Activated CD4-positive, alpha-beta T cell treated with anti-CD3 and anti-CD28 coated beads, Interleukin-2, amount 10 ng/mL, durations not matched to agents 7 days and 5 days (primary cell): ENCODE data around the gene PCDH19. TPM values are rescaled to one million over a fixed set of nuclear protein-coding genes. Genes with fewer than 3 reads are reported as not detected.
A peak's percentile ranks its signal among the peaks of the same experiment; 100 is the strongest.
"Not testable (repeated sequence)": the region's sequence is repeated elsewhere in the genome, so short reads cannot be mapped to it uniquely, and the experiment has no call there.

Experiments used
- CTCF ChIA-PET: fragments of 350-600 bp; sonication (Branson Sonifier 250); formaldehyde crosslinking; loops from one replicate; lab custom pipeline; 2021; ENCODE audit warnings: antibody characterized with exemption; lab: Charles Lee
- POLR2A ChIA-PET: fragments of 350-600 bp; sonication (Branson Sonifier 250); formaldehyde crosslinking; loops from one replicate; lab custom pipeline; 2021; ENCODE audit warnings: antibody characterized with exemption; lab: Charles Lee
- DNase-seq: peaks from one replicate; pipeline ENCODE4 v3.0.0-alpha.2; 2020
- H3K27ac Mint-ChIP-seq: one replicate; pipeline ENCODE4 v1.8.0; 2021; ENCODE audit warnings: mild to moderate bottlenecking, moderate library complexity, mixed read lengths
- H3K27me3 Mint-ChIP-seq: one replicate; pipeline ENCODE4 v1.8.0; 2021; ENCODE audit warnings: mixed read lengths
- H3K36me3 Mint-ChIP-seq: one replicate; pipeline ENCODE4 v1.8.0; 2021; ENCODE audit warnings: low read depth, mixed read lengths
- H3K4me1 Mint-ChIP-seq: one replicate; pipeline ENCODE4 v1.8.0; 2021; ENCODE audit warnings: mixed read lengths
- H3K4me3 Mint-ChIP-seq: one replicate; pipeline ENCODE4 v1.8.0; 2021; ENCODE audit warnings: mild to moderate bottlenecking, moderate library complexity, mixed read lengths
- H3K9me3 Mint-ChIP-seq: one replicate; pipeline ENCODE4 v1.8.0; 2021; ENCODE audit warnings: mixed read lengths
- total RNA-seq, 2 experiments: library from RNA; stranded (reverse); gene quantifications; one replicate each; pipeline ENCODE4 v1.2.3, GENCODE V29; 2021

Gene PCDH19
- not detected for total RNA-seq

- DNase-seq, result peak; percentile 5
Observed at GRCh38 chrX:100409610-100410590, at the start of gene PCDH19. Gene PCDH19 (minus strand): TSS chrX:100410273. CDS start chrX:100408597, 1,676 bp downstream.

GRCh38 chrX:100449696-100450608, 39.9 kb upstream of the PCDH19 start:
- ChIA-PET CTCF (no interaction called here), POLR2A (no interaction called here)
- DNase-seq, result no peak
- Mint-ChIP-seq H3K9me3 (no peaks in the 10 kb centered on the region), H3K4me1 (no peaks in the 10 kb centered on the region), H3K4me3 (no peak overlapping the region), H3K27ac (no peak overlapping the region), H3K27me3 (no peaks in the 10 kb centered on the region), H3K36me3 (no peaks in the 10 kb centered on the region)

More at GRCh38 chrX:100409610-100410590, at the start of gene PCDH19:
- H3K4me1 Mint-ChIP-seq, result peaks cover 4% of the 10 kb centered on the region
- CTCF ChIA-PET, result no interaction called here
- H3K27ac Mint-ChIP-seq, result peak within 1 kb of the TSS; percentile 50
- H3K36me3 Mint-ChIP-seq, result peaks cover 1% of the 10 kb centered on the region
- peaks cover 67% of the 10 kb centered on the region for H3K27me3 Mint-ChIP-seq
- no peaks in the 10 kb centered on the region for H3K9me3 Mint-ChIP-seq
- POLR2A ChIA-PET, result no interaction called here
- no peak within 1 kb of the TSS for H3K4me3 Mint-ChIP-seq

GRCh38 chrX:100447655-100448397, 37.8 kb upstream of the PCDH19 start:
- CTCF ChIA-PET, result interaction anchor here (0.8 kb wide), 1 partner anchor 9 kb away, joined by 3 read pairs; no protein-coding TSS in a partner anchor
- Mint-ChIP-seq H3K27ac (no peak overlapping the region), H3K27me3 (no peaks in the 10 kb centered on the region), H3K36me3 (no peaks in the 10 kb centered on the region), H3K4me1 (no peaks in the 10 kb centered on the region), H3K9me3 (no peaks in the 10 kb centered on the region), H3K4me3 (no peak overlapping the region)
- peak; percentile 6 for DNase-seq
- POLR2A ChIA-PET, result no interaction called here

GRCh38 chrX:100445593-100445992, 35.5 kb upstream of the PCDH19 start:
- Mint-ChIP-seq H3K36me3 (no peaks in the 10 kb centered on the region), H3K27ac (no peak overlapping the region), H3K9me3 (no peaks in the 10 kb centered on the region), H3K4me3 (no peak overlapping the region), H3K4me1 (no peaks in the 10 kb centered on the region), H3K27me3 (no peaks in the 10 kb centered on the region)
- DNase-seq, result no peak
- ChIA-PET CTCF (no interaction called here), POLR2A (no interaction called here)

DNA sequence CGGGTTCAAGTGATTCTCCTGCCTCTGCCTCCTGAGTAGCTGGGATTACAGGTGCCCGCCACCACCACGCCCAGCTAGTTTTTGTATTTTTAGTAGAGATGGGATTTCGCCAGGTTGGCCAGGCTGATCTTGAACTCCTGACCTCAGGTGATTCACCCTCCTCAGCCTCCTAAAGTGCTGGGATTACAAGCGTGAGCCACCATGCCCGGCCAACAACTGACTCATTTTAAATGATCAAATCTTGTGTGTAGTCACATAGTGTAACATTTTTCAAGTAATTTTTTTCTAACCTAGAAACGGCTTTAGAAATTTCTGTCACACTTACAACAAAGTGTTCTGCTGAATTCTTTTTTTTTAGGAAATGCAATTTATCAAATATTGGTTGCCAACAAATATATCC, 31.2 kb upstream of the PCDH19 start:
- H3K4me3 Mint-ChIP-seq, H3K27me3 Mint-ChIP-seq, CTCF ChIA-PET, H3K27ac Mint-ChIP-seq, POLR2A ChIA-PET, H3K36me3 Mint-ChIP-seq, H3K4me1 Mint-ChIP-seq, DNase-seq, H3K9me3 Mint-ChIP-seq: not testable (repeated sequence)

DNA sequence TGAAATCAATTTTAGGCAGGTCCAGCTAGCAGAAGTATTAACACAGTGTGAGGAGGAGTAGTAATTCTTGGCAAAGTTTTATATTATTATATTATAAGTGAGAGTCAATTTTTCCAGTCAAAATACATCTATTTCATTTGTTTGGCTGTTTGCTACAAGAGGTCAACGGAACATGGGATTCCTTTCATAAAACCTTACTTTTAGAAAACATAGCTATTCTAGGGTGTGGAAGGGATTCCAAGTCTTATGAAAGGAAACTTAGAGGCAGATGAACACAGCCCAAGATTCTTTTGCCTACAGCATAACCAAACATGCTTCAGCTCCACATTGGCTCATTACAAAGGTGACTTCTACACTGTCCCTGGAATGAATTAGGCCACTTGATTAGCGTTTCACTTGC, 29.9 kb upstream of the PCDH19 start:
- H3K27me3 Mint-ChIP-seq, result no peaks in the 10 kb centered on the region
- H3K4me3 Mint-ChIP-seq, result no peak overlapping the region
- no peak for DNase-seq
- CTCF ChIA-PET, result no interaction called here
- H3K27ac Mint-ChIP-seq, result no peak overlapping the region
- H3K4me1 Mint-ChIP-seq, result no peaks in the 10 kb centered on the region
- POLR2A ChIA-PET, result no interaction called here
- H3K36me3 Mint-ChIP-seq, result no peaks in the 10 kb centered on the region
- H3K9me3 Mint-ChIP-seq, result no peaks in the 10 kb centered on the region

- H3K36me3 Mint-ChIP-seq, result no peaks in the 10 kb centered on the region
- H3K27ac Mint-ChIP-seq, result no peak overlapping the region
- CTCF ChIA-PET, result no interaction called here
- no peaks in the 10 kb centered on the region for H3K9me3 Mint-ChIP-seq
- no peaks in the 10 kb centered on the region for H3K27me3 Mint-ChIP-seq
- no peak overlapping the region for H3K4me3 Mint-ChIP-seq
- no peak for DNase-seq
- POLR2A ChIA-PET, result no interaction called here
- no peaks in the 10 kb centered on the region for H3K4me1 Mint-ChIP-seq
Observed at GRCh38 chrX:100435726-100436125, 25.7 kb upstream of the PCDH19 start.

DNA sequence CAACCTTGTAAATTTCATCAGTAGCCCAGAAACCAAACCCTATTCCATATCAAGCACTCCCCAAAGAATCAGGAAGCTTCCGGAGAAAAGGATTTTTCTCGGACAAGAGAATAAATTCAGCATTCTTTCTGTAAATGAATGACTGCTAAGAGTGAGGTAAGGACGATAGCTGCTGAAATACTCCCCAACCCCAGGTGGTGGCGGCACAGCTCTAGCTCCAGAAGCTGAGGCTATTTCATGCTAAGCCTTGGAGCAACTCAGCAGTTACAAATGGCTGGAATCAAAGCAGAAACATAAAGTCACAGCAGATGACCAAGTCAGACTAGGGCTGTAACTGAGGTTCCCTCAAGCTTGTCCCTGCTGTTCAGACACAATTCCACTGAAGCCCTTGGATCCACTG, 13.9 kb upstream of the PCDH19 start:
- Mint-ChIP-seq H3K4me3 (no peak overlapping the region), H3K27ac (no peak overlapping the region), H3K27me3 (no peaks in the 10 kb centered on the region), H3K36me3 (no peaks in the 10 kb centered on the region), H3K9me3 (no peaks in the 10 kb centered on the region), H3K4me1 (no peaks in the 10 kb centered on the region)
- CTCF ChIA-PET, result interaction anchor here (1.6 kb wide), 1 partner anchor 10 kb away, joined by 4 read pairs; no protein-coding TSS in a partner anchor
- no peak for DNase-seq
- POLR2A ChIA-PET, result no interaction called here

DNA sequence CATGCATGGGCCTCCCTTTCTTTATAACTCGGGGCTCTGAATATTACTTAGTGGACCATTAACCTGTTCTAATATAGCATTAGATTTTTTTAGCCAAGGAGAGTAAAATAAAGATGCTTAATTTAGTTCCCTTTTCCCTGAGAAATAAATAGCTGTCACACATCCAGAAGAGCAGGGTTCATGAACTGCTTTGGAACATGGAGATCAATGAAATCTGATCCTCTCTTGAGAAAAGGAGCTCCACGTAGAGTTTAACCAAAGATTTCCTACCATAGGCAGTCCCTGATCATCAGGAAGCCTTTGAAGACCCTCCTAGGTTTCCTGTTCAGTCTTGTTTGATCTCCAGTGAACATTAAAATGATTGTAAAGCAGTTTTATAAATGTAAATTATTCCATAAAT, 8.5 kb upstream of the PCDH19 start:
- Mint-ChIP-seq H3K4me1 (no peaks in the 10 kb centered on the region), H3K9me3 (no peaks in the 10 kb centered on the region), H3K27ac (no peak overlapping the region), H3K4me3 (no peak overlapping the region), H3K36me3 (no peaks in the 10 kb centered on the region), H3K27me3 (peaks cover 8% of the 10 kb centered on the region)
- ChIA-PET POLR2A (no interaction called here), CTCF (interaction anchor here (1.8 kb wide), 1 partner anchor 10 kb away, joined by 4 read pairs; no protein-coding TSS in a partner anchor)
- no peak for DNase-seq

- ChIA-PET POLR2A (no interaction called here), CTCF (interaction anchor here (1.8 kb wide), 1 partner anchor 11 kb away, joined by 4 read pairs; no protein-coding TSS in a partner anchor)
- Mint-ChIP-seq H3K27ac (no peak overlapping the region), H3K4me1 (peaks cover 1% of the 10 kb centered on the region), H3K27me3 (peaks cover 16% of the 10 kb centered on the region), H3K4me3 (no peak overlapping the region), H3K36me3 (no peaks in the 10 kb centered on the region), H3K9me3 (no peaks in the 10 kb centered on the region)
- no peak for DNase-seq
Observed at GRCh38 chrX:100417681-100418080, 7.6 kb upstream of the PCDH19 start.

GRCh38 chrX:100413229-100413628, 3.2 kb upstream of the PCDH19 start:
- DNase-seq, result peak; percentile 9
- POLR2A ChIA-PET, result interaction anchor here (0.7 kb wide), 1 partner anchor 934 kb away, joined by 3 read pairs; no protein-coding TSS in a partner anchor
- Mint-ChIP-seq H3K9me3 (no peaks in the 10 kb centered on the region), H3K27ac (no peak overlapping the region), H3K36me3 (peaks cover 1% of the 10 kb centered on the region), H3K4me3 (no peak overlapping the region), H3K27me3 (peaks cover 39% of the 10 kb centered on the region), H3K4me1 (peaks cover 4% of the 10 kb centered on the region)
- CTCF ChIA-PET, result interaction anchor here (0.6 kb wide), 1 partner anchor 720 kb away, joined by 3 read pairs; no protein-coding TSS in a partner anchor
